Breast epithelium (tissue), 3 donors: ENCODE results near the gene OR2AJ1. TPM values are rescaled to one million over a fixed set of nuclear protein-coding genes. Genes with fewer than 3 reads are reported as not detected.

Source experiments
- total RNA-seq, 3 donors: library from RNA; depleted of rRNA; stranded (reverse); fragments of >200 nt; gene quantifications; one replicate each; pipeline ENCODE4 v1.1.0, GENCODE V29; 2016

OR2AJ1 gene
- total RNA-seq, 3 donors from 2014 or later: not detected

Other genes starting within 250 kb of the OR2AJ1 start
- not detected for gene OR13G1, start 245.2 kb upstream of the OR2AJ1 start, total RNA-seq
- not detected for gene OR6F1, start 208.2 kb upstream of the OR2AJ1 start, total RNA-seq
- 1 to 10 TPM in 2 of 3 donors, not detected in 1; 1.0 to 1.3 TPM for gene OR14K1, start 186.3 kb upstream of the OR2AJ1 start, total RNA-seq
- not detected for gene OR14A2, start 176.7 kb upstream of the OR2AJ1 start, total RNA-seq
- not detected for gene OR1C1, start 164.3 kb upstream of the OR2AJ1 start, total RNA-seq
- not detected for gene OR14A16, start 100.8 kb upstream of the OR2AJ1 start, total RNA-seq
- gene OR11L1, start 83.0 kb upstream of the OR2AJ1 start, total RNA-seq: not detected
- gene TRIM58, start 67.7 kb upstream of the OR2AJ1 start, total RNA-seq: 1 to 10 TPM in 2 of 3 donors, under 1 TPM in 1; 0.32 to 4.6 (median 1.0) TPM
- 1 to 10 TPM in 1 of 3 donors, not detected in 2; 3.6 TPM for gene OR2W3, start 29.3 kb upstream of the OR2AJ1 start, total RNA-seq
- not detected for gene OR2T8, start 4.6 kb upstream of the OR2AJ1 start, total RNA-seq
- 1 to 10 TPM in 1 of 3 donors, under 1 TPM in 1, not detected in 1; 0.73 to 1.3 TPM for gene OR2L8, start 24.0 kb downstream of the OR2AJ1 start, total RNA-seq
- gene OR2AK2, start 40.3 kb downstream of the OR2AJ1 start, total RNA-seq: under 1 TPM in 1 of 3 donors, not detected in 2; 0.44 TPM
- under 1 TPM in 2 of 3 donors, not detected in 1; 0.44 to 0.66 TPM for gene OR2L5, start 88.8 kb downstream of the OR2AJ1 start, total RNA-seq
- under 1 TPM in 2 of 3 donors, not detected in 1; 0.66 to 0.73 TPM for gene OR2L2, start 105.2 kb downstream of the OR2AJ1 start, total RNA-seq
- under 1 TPM in 2 of 3 donors, not detected in 1; 0.15 to 0.33 TPM for gene OR2L3, start 121.9 kb downstream of the OR2AJ1 start, total RNA-seq
- under 1 TPM in 2 of 3 donors, not detected in 1; 0.29 to 0.33 TPM for gene OR2L13, start 170.3 kb downstream of the OR2AJ1 start, total RNA-seq
- gene OR2M5, start 220.3 kb downstream of the OR2AJ1 start, total RNA-seq: not detected
- not detected for gene OR2M2, start 249.9 kb downstream of the OR2AJ1 start, total RNA-seq